ENCODE data around the gene IGFBP1. TPM values are rescaled to one million over a fixed set of nuclear protein-coding genes. Genes with fewer than 3 reads are reported as not detected.

The IGFBP1 gene
- total and polyA plus RNA-seq, 2 experiments from 2014 or later = not detected

- DNase-seq (ENCODE audit: low spot score) (no peak), ATAC-seq (no peak)
- Histone ChIP-seq H3K4me3 (no peak overlapping the region), H3K27me3 (ENCODE audit: insufficient read depth) (no peaks in the 10 kb centered on the region), H3K27ac (ENCODE audit: low read depth) (no peak overlapping the region), H2AFZ (no peak overlapping the region), H4K20me1 (replicated peaks; ENCODE audit: insufficient read depth) (no peaks in the 10 kb centered on the region), H3K36me3 (ENCODE audit: insufficient read depth) (no peaks in the 10 kb centered on the region), H3K4me1 (ENCODE audit: insufficient read depth) (no peaks in the 10 kb centered on the region), H3K9me2 (ENCODE audit: insufficient read depth) (peaks cover 13% of the 10 kb centered on the region), H3F3A (replicated peaks; ENCODE audit: low read depth) (no peaks in the 10 kb centered on the region), H3K79me2 (replicated peaks; ENCODE audit: insufficient read depth) (no peaks in the 10 kb centered on the region), H3K4me2 (no peak overlapping the region)
- no peak for TF ChIP-seq ZNF114 (CRISPR knock-in tag; IDR thresholded peaks at IDR 0.05)
- TF ChIP-seq STAT1 (IDR thresholded peaks at IDR 0.05; ENCODE audit: unreplicated experiment) = no peak
- no peak for TF ChIP-seq POLR2AphosphoS5 (IDR thresholded peaks at IDR 0.05; ENCODE audit: low read depth)
- TF ChIP-seq, protein P1, sequence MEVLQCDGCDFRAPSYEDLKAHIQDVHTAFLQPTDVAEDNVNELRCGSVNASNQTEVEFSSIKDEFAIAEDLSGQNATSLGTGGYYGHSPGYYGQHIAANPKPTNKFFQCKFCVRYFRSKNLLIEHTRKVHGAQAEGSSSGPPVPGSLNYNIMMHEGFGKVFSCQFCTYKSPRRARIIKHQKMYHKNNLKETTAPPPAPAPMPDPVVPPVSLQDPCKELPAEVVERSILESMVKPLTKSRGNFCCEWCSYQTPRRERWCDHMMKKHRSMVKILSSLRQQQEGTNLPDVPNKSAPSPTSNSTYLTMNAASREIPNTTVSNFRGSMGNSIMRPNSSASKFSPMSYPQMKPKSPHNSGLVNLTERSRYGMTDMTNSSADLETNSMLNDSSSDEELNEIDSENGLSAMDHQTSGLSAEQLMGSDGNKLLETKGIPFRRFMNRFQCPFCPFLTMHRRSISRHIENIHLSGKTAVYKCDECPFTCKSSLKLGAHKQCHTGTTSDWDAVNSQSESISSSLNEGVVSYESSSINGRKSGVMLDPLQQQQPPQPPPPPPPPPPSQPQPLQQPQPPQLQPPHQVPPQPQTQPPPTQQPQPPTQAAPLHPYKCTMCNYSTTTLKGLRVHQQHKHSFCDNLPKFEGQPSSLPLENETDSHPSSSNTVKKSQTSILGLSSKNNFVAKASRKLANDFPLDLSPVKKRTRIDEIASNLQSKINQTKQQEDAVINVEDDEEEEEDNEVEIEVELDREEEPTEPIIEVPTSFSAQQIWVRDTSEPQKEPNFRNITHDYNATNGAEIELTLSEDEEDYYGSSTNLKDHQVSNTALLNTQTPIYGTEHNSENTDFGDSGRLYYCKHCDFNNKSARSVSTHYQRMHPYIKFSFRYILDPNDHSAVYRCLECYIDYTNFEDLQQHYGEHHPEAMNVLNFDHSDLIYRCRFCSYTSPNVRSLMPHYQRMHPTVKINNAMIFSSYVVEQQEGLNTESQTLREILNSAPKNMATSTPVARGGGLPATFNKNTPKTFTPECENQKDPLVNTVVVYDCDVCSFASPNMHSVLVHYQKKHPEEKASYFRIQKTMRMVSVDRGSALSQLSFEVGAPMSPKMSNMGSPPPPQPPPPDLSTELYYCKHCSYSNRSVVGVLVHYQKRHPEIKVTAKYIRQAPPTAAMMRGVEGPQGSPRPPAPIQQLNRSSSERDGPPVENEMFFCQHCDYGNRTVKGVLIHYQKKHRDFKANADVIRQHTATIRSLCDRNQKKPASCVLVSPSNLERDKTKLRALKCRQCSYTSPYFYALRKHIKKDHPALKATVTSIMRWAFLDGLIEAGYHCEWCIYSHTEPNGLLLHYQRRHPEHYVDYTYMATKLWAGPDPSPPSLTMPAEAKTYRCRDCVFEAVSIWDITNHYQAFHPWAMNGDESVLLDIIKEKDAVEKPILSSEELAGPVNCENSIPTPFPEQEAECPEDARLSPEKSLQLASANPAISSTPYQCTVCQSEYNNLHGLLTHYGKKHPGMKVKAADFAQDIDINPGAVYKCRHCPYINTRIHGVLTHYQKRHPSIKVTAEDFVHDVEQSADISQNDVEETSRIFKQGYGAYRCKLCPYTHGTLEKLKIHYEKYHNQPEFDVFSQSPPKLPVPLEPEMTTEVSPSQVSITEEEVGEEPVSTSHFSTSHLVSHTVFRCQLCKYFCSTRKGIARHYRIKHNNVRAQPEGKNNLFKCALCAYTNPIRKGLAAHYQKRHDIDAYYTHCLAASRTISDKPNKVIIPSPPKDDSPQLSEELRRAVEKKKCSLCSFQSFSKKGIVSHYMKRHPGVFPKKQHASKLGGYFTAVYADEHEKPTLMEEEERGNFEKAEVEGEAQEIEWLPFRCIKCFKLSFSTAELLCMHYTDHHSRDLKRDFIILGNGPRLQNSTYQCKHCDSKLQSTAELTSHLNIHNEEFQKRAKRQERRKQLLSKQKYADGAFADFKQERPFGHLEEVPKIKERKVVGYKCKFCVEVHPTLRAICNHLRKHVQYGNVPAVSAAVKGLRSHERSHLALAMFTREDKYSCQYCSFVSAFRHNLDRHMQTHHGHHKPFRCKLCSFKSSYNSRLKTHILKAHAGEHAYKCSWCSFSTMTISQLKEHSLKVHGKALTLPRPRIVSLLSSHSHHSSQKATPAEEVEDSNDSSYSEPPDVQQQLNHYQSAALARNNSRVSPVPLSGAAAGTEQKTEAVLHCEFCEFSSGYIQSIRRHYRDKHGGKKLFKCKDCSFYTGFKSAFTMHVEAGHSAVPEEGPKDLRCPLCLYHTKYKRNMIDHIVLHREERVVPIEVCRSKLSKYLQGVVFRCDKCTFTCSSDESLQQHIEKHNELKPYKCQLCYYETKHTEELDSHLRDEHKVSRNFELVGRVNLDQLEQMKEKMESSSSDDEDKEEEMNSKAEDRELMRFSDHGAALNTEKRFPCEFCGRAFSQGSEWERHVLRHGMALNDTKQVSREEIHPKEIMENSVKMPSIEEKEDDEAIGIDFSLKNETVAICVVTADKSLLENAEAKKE (CRISPR knock-in tag; IDR thresholded peaks at IDR 0.05) = no peak
- TF ChIP-seq ETS1 (IDR thresholded peaks at IDR 0.05) = no peak
- TF ChIP-seq, protein P2, sequence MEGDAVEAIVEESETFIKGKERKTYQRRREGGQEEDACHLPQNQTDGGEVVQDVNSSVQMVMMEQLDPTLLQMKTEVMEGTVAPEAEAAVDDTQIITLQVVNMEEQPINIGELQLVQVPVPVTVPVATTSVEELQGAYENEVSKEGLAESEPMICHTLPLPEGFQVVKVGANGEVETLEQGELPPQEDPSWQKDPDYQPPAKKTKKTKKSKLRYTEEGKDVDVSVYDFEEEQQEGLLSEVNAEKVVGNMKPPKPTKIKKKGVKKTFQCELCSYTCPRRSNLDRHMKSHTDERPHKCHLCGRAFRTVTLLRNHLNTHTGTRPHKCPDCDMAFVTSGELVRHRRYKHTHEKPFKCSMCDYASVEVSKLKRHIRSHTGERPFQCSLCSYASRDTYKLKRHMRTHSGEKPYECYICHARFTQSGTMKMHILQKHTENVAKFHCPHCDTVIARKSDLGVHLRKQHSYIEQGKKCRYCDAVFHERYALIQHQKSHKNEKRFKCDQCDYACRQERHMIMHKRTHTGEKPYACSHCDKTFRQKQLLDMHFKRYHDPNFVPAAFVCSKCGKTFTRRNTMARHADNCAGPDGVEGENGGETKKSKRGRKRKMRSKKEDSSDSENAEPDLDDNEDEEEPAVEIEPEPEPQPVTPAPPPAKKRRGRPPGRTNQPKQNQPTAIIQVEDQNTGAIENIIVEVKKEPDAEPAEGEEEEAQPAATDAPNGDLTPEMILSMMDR (conservative IDR thresholded peaks at IDR 0.05; ENCODE audit: low read depth in 2 of 2) = no peak
- no peak for TF ChIP-seq JUNB (IDR thresholded peaks at IDR 0.05; ENCODE audit: unreplicated experiment)
- TF ChIP-seq EZH2phosphoT487 (IDR thresholded peaks at IDR 0.05; ENCODE audit: unreplicated experiment) = no peak
- TF ChIP-seq, protein P3, sequence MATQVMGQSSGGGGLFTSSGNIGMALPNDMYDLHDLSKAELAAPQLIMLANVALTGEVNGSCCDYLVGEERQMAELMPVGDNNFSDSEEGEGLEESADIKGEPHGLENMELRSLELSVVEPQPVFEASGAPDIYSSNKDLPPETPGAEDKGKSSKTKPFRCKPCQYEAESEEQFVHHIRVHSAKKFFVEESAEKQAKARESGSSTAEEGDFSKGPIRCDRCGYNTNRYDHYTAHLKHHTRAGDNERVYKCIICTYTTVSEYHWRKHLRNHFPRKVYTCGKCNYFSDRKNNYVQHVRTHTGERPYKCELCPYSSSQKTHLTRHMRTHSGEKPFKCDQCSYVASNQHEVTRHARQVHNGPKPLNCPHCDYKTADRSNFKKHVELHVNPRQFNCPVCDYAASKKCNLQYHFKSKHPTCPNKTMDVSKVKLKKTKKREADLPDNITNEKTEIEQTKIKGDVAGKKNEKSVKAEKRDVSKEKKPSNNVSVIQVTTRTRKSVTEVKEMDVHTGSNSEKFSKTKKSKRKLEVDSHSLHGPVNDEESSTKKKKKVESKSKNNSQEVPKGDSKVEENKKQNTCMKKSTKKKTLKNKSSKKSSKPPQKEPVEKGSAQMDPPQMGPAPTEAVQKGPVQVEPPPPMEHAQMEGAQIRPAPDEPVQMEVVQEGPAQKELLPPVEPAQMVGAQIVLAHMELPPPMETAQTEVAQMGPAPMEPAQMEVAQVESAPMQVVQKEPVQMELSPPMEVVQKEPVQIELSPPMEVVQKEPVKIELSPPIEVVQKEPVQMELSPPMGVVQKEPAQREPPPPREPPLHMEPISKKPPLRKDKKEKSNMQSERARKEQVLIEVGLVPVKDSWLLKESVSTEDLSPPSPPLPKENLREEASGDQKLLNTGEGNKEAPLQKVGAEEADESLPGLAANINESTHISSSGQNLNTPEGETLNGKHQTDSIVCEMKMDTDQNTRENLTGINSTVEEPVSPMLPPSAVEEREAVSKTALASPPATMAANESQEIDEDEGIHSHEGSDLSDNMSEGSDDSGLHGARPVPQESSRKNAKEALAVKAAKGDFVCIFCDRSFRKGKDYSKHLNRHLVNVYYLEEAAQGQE (IDR thresholded peaks at IDR 0.05; ENCODE audit: unreplicated experiment) = no peak
- TF ChIP-seq EZH2 (IDR thresholded peaks at IDR 0.05; ENCODE audit: low read depth, unreplicated experiment) = no peak
- no peak for TF ChIP-seq NANOG (IDR thresholded peaks at IDR 0.05; ENCODE audit: borderline replicate concordance)
- TF ChIP-seq ZNF331 (CRISPR knock-in tag; IDR thresholded peaks at IDR 0.05; ENCODE audit: low read depth) = no peak
- no peak for TF ChIP-seq CREB1 (CRISPR knock-in tag; IDR thresholded peaks at IDR 0.05; ENCODE audit: low read depth)
- Mint-ChIP-seq H3K27ac (no peak overlapping the region), H3K27me3 (ENCODE audit: insufficient read depth, low read depth, poor library complexity) (peaks cover 7% of the 10 kb centered on the region), H3K4me3 (no peak overlapping the region), H3K4me1 (no peaks in the 10 kb centered on the region), H3K36me3 (ENCODE audit: low read depth) (peaks cover 8% of the 10 kb centered on the region), H3K9me3 (peaks cover 6% of the 10 kb centered on the region; the same call in 2 of the 3 replicates)
Observed at GRCh38 chr7:45937862-45938261, 49.6 kb downstream of the IGFBP1 start.
